GM21381 (cell line): ENCODE data around the gene RAD23A.
"Not testable (repeated sequence)": the region's sequence is repeated elsewhere in the genome, so short reads cannot be mapped to it uniquely, and the experiment has no call there.

Experiments
- ATAC-seq: cut with Tn5 transposase; IDR thresholded peaks from one replicate; pipeline ENCODE4 v1.9.1; 2021; ENCODE audit warnings: mild to moderate bottlenecking, moderate library complexity; ENCODE audit not compliant: unreplicated experiment

The RAD23A gene

DNA sequence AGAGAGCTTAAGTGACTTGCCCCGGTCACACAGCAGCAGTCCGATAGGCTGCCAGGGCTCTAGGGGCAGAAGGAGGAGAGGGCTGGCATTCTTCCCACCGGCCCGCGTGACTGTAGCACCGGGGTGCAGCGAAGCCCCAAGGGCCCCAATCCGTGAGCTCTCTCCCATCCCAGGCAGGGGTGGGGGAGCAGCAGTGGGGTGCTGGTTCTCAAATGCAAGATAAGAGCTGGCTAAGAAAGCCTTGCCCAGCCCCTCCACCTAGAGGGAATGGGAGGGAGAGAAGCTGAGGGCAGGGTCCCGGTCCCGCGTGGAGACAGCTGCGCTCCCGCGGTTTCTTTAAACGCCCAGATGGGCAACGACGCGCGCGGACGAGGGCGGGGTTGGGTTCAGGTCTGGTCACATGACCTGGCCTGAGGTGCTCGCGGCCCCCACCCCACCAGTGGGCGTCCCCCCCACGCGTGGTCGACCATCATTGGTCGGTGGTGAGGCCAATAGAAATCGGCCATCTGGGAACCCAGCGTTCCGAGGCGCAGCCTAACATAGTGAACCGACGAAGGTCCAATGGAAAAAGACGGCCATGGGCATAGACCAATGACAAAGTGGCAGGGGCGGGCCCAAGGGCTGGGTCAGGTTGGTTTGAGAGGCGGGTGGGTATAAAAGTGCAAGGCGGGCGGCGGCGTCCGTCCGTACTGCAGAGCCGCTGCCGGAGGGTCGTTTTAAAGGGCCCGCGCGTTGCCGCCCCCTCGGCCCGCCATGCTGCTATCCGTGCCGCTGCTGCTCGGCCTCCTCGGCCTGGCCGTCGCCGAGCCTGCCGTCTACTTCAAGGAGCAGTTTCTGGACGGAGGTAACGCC lies 7.5 kb upstream of the RAD23A start, which contains the start of gene CALR:
Gene CALR, plus strand, starts transcription at position 683 of the 852 bp plus-strand sequence. Its CDS starts 71 bp downstream, at position 754.
- peak; percentile 85 for ATAC-seq

DNA sequence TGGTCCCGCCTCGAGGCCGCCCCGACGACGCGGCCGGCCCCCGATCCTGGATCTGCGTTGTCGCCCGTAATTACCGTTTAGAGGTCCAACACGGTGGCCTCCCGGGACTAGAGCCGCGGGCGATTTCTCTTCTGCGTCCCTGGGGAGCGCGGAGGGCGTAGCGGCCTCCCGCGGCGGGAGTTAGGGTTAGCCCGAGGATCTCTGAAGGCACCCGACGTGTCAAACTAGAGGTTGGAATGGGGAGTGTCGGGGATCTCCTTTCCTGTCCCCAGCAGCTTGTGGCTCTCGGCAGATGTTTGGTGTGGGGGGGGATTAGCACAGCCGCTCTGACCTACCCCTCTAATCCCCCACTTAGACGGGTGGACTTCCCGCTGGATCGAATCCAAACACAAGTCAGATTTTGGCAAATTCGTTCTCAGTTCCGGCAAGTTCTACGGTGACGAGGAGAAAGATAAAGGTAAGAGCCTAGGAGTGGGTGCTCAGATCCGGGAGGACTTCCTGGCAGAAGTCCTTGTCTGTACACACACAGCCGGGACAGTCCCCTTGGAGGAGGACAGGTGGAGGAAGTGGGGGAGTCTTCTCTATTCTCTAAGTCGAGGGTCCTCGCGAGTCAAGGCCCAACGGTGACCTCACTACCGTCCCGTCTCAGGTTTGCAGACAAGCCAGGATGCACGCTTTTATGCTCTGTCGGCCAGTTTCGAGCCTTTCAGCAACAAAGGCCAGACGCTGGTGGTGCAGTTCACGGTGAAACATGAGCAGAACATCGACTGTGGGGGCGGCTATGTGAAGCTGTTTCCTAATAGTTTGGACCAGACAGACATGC lies 6.7 kb upstream of the RAD23A start:
- peak; percentile 5 for ATAC-seq

DNA sequence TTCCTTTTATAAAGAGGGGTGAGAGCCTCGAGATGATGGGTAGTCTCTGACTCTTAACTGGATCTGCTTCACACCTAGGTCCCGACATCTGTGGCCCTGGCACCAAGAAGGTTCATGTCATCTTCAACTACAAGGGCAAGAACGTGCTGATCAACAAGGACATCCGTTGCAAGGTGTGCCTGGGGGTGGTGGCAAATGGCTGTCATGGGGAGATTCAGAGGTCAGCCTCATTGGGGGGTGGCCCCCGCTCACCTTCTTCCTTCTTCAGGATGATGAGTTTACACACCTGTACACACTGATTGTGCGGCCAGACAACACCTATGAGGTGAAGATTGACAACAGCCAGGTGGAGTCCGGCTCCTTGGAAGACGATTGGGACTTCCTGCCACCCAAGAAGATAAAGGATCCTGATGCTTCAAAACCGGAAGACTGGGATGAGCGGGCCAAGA lies 5.7 kb upstream of the RAD23A start:
- no peak for ATAC-seq

DNA sequence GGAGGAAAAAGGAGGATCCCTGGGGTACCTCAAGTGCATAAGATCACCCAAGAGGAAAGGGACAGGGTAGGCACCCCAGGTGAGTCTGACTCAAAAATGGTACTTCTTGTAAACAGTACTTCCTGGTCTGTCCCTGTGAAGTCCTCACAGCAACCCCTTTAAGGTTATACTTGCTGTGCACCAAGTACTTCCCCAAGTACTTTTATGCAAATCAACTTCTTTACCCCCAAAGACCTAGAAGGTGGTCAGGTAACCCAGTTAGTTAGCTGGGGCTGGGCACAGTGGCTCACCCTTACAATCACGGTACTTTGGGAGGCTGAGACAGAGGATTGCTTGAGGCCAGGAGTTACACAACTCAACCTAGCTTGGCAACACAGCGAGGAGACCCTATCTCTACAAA lies 4.8 kb upstream of the RAD23A start:
- ATAC-seq = no peak

DNA sequence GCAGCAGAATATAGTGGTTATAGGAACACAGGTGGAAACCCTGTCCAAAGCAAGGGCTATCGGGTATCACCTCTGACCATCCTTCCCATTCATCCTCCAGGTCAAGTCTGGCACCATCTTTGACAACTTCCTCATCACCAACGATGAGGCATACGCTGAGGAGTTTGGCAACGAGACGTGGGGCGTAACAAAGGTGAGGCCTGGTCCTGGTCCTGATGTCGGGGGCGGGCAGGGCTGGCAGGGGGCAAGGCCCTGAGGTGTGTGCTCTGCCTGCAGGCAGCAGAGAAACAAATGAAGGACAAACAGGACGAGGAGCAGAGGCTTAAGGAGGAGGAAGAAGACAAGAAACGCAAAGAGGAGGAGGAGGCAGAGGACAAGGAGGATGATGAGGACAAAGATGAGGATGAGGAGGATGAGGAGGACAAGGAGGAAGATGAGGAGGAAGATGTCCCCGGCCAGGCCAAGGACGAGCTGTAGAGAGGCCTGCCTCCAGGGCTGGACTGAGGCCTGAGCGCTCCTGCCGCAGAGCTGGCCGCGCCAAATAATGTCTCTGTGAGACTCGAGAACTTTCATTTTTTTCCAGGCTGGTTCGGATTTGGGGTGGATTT lies 2.1 kb upstream of the RAD23A start:
- ATAC-seq = no peak

DNA sequence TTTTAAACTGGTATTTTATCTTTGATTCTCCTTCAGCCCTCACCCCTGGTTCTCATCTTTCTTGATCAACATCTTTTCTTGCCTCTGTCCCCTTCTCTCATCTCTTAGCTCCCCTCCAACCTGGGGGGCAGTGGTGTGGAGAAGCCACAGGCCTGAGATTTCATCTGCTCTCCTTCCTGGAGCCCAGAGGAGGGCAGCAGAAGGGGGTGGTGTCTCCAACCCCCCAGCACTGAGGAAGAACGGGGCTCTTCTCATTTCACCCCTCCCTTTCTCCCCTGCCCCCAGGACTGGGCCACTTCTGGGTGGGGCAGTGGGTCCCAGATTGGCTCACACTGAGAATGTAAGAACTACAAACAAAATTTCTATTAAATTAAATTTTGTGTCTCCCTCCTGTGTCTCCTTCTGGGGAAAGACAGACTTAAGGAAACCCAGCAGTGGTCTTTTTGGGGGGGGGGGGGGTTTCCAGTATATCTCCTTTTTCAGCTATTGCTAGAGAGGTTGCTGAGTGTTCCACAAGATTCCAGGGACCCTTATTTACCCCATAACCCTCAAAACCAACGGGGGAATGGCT lies 1.5 kb upstream of the RAD23A start:
- ATAC-seq = no peak

DNA sequence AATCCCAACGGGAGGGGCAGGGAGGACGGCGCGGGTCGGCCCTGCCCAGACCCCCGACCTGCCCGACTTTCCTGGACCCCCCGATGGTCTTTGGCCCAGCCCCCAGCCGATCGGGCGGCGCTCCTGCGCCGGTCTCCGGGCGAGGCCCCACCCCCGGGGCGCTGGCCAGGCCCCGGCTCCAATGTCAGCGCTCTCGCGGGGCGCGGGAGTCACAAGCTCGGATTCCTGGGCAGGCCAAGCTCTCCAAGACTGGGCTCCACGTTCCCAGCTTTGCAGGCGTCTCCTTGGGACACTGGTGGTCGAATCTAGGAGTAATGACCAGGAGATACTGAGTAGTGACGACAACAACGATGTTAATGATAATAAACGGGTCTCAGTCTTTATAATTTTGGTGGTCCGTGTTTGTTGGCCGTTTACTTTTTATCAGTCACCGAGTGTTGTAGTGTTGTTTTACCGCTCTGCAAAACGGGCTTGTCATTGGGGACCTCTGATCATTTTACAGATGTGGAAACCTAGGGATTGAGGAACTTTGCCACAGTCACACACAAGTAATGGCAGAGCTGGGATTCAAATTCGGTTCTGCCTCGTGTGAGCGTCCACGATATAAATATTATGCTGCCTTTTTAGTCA lies 545 bp downstream of the RAD23A start:
- ATAC-seq = peak; percentile 38

DNA sequence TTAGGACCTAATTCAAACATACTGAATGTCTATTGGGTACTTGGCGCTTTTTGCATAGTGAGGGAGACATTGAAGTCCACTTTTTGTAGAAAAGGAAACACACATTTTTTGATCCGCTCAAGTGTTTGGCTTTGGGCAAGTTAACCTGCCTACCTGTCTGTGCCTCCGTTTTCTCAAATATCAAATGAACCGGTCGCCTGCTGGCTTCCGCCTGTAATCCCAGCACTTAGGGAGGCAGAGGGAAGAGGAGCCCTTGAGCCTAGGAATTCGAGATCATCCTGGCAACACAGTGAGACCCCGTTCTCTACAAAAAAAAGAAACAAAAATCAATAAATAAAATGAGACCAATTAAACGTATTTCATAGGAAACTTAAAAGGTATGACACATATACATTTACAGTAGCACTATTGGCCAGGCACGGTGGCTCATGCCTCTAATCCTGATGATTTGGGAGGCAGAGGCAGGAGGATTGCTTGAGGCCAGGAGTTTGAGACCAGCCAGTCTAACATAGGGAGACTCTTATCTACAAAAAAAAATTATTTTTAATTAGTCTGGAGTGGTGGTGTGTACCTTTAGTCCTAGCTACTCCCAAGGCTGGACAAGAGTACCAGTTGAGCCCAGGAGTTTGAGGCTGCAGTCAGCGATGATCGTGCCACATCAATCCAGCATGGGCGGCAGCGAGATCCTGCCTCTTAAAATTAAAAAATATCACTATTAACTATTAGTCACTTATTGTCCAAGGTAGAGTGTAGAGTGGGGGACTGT lies 1.3 kb downstream of the RAD23A start:
- no peak for ATAC-seq

DNA sequence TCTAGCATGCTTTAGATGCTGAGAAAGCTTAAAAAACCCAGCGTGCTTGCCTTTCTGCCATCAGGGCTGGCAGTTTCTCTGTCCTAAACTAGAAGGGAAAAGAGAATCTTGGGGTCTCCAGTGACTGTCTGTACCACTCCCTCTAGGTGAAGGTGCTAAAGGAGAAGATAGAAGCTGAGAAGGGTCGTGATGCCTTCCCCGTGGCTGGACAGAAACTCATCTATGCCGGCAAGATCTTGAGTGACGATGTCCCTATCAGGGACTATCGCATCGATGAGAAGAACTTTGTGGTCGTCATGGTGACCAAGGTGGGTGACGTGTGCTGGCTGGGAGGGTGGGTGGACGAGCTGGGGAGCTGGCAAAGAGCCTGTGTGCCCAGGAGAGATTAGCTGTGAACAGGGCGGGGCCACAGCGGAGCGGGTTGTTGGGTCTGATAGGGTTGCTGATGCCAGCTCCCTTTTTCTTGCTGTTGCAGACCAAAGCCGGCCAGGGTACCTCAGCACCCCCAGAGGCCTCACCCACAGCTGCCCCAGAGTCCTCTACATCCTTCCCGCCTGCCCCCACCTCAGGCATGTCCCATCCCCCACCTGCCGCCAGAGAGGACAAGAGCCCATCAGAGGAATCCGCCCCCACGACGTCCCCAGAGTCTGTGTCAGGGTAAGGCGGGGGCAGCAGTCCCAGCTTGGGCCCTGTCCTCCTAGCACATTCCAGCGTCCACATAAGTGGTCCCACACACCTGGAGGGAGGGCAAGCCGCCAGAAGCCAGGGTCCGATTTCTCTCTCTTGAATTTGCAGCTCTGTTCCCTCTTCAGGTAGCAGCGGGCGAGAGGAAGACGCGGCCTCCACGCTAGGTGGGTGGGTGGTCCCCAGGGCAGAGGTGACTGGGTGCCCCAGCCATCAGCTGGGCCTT lies 2.3 kb downstream of the RAD23A start:
- no peak for ATAC-seq

DNA sequence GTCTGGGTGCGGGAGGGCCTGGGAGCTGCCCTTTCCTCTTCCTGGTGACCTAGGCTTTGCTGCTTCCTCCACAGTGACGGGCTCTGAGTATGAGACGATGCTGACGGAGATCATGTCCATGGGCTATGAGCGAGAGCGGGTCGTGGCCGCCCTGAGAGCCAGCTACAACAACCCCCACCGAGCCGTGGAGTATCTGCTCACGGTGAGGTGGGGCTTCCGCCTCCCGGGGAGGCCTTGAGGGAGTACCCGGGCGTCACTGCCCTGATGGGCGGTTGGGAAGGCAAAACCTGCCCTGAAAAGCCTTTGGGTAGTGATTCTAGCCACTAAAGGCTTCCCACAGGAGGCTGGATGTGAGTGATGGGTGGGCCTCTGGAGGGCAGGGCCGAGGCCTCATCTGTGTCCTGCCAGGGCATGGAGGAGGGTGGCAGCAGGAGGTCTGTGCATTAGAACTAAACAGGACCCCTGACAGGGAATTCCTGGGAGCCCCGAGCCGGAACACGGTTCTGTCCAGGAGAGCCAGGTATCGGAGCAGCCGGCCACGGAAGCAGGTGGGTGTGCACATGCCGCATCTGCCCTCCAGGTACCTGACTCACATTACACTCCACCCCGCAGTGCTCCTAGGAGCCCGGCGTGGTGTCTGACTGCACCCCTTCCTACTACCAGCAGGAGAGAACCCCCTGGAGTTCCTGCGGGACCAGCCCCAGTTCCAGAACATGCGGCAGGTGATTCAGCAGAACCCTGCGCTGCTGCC lies 3.1 kb downstream of the RAD23A start:
- no peak for ATAC-seq

DNA sequence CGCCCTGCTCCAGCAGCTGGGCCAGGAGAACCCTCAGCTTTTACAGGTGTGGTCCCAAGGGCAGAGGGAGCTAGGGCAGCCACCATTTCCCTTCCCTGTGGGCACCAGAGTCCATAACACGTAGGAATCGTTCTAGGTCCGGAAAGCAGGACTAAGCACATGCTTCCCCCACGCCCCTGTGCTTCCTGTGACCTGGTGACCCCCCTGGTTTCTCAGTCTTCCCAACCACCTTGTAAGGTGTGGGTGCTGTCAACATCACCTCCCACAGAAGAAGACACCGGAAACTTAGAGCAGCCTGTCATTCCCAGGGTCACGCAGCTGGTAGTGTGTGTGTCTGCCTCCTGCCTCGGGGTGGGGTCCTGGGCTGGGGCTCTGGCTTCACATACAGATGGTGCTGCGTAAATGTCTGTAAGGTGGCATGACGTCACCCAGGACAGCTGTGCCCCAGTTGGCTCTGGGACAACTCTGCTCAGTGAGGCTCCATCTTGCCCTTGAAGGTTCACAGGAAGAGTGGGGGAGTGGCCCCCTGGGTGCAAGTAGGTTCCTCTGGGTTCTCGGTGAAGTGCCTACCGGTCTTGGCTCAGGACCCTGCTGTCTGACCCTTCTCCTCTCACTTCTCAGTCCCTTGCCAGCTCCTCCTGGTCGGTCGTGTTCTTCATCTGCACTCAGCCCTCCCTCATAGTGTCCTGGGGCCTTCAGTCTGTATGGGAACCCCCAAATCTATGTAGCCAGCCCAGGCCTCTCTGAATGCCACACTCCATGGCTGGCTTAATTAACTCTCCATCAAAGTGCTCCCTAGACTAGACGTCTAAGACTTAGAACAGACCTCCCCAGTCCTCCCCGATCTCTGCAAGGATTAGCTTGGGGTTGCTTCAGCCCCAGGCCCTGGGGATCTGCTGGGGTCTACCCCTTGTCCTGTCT lies 4.0 kb downstream of the RAD23A start:
- no peak for ATAC-seq

DNA sequence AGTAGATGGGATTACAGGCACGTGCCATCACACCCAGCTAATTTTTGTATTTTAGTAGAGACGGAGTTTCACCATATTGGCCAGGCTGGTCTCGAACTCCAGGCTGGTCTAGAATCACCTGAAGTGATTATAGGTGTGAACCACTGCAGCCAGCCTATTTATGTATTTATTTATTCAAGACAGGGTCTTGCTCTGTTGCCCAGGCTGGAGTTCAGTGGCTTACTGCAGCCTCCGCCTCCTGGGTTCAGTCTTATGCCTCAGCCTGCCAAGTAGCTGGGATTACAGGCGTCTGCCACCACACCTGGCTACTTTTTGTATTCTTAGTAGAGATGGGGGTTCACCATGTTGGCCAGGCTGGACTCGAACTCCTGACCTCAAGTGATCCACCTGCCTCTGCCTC lies 6.4 kb downstream of the RAD23A start:
- ATAC-seq = not testable (repeated sequence)

DNA sequence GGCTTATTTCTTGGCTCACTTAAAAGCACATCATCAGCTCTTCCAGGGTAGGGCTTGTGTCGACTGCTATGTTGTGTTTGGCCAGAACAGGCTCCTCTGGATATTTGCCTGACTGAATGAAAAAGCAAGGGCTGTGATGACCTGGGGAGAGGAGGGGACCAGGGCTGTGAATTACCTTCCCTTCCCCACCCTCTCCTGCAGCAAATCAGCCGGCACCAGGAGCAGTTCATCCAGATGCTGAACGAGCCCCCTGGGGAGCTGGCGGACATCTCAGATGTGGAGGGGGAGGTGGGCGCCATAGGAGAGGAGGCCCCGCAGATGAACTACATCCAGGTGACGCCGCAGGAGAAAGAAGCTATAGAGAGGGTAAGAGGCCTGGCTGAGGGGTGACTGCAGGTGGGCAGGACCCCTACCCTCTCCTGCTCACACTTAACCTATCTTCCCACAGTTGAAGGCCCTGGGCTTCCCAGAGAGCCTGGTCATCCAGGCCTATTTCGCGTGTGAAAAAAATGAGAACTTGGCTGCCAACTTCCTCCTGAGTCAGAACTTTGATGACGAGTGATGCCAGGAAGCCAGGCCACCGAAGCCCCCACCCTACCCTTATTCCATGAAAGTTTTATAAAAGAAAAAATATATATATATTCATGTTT lies 7.0 kb downstream of the RAD23A start:
- ATAC-seq = no peak

DNA sequence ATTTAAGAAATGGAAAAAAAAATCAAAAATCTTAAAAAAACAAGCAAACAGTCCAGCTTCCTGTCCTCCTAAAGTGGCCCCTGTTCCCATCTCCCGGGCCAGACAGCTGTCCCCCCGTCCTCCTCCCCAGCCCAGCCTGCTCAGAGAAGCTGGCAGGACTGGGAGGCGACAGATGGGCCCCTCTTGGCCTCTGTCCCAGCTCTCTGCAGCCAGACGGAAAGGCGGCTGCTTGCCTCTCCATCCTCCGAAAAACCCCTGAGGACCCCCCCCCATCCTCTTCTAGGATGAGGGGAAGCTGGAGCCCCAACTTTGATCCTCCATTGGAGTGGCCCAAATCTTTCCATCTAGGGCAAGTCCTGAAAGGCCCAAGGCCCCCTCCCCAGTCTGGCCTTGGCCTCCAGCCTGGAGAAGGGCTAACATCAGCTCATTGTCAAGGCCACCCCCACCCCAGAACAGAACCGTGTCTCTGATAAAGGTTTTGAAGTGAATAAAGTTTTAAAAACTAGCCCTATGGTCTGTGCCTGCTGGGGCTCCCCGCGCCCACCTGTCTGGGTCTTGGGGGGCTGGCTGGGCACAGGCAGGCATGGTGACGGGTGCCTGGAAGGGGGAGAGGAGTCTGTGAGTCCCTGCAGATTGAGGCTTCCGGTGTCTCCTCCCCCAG lies 7.6 kb downstream of the RAD23A start:
- no peak for ATAC-seq

DNA sequence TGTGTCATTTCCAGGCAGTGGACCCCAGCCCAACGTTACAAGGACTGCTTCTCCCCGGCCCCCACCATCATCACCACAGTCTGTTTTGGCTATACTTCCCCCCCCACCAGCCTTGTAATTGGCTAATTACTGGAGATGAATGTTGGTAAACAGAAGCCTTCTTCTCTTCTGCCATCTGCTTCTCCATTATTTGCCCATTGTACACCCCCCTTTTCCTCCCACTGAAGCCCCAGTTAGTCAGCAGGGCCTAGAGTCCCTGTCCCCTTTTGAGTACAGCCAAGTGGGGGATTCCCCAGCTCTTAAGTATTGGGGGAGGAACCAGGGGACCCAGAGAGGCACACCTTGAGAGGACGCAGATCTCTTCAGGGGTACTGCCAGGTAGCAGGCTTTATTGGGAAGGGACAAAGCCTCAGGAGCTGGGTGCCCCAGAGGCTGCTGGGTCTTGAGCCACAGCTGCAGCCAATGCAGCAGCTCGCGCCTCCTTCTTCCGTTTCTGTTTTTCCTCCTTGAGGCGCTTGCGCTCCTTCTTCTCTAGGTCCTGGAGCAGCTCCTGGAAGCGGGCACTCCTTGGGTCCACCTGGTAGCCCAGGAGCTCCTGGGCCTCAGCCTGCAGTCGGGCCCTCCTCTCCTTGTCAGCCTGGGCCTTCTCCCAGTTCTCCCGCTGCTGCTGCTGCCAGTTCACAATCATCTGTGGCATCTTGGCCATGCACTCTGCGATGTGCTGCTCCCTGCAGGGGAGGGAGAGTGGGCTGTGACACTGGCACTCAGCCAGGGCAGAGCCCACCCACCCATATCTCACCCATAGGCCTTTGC lies 8.3 kb downstream of the RAD23A start:
- no peak for ATAC-seq
